GM18870 (cell line): ENCODE results near the gene MAP4.
"Not testable (repeated sequence)": the region's sequence is repeated elsewhere in the genome, so short reads cannot be mapped to it uniquely, and the experiment has no call there.

ENCODE experiments used
- ATAC-seq: cut with Tn5 transposase; IDR thresholded peaks from one replicate; pipeline ENCODE4 v1.9.1; 2021; ENCODE audit warnings: moderate library complexity; ENCODE audit not compliant: unreplicated experiment

MAP4 gene

GRCh38 chr3:48016301-48016973 lies at the start of gene MAP4:
TSS of gene MAP4 (minus strand) at chr3:48016416. CDS start at chr3:47998860, 17,556 bp downstream.
- no peak for ATAC-seq

DNA sequence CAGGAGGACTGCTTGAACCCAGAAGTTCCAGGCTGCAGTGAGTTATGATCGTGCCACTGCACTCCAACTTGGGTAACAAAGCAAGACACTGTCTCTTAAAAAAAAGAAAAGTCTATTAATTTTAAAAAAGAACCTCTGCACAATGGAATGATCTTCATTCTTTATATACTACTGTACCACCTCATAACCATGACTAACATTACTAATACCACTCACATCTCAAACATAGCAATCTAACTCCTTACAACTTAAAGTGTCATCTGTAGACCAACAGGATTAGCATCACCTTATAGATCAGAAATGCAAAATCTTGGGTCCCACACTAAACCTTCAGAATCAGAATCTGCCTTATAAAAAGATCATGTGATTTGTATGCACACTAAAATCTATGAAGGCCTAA lies 48.8 kb upstream of the MAP4 start:
- ATAC-seq, result no peak

DNA sequence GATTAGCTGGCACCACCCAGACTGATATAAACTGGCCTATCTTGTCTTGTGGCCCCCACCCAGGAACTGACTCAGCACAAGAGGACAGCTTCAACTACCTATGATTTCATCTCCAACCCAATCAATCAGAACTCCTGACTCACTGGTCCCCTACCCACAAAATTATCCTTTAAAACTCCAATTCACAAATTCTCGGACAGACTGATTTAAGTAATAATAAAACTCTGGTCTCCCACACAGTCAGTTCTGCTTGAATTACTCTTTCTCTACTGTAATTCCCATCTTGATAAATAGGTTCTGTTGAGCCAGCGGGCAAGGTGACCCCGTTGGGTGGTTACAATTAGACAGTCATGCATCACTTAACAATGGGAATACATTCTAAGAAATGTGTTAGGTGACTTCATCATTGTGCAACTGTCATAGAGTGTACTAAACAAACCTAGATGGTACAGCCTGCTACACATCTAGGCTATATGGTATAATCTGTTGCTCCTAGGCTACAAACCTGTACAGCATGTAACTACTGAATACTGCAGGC lies 48.1 kb upstream of the MAP4 start:
- no peak for ATAC-seq

- ATAC-seq, result not testable (repeated sequence)
Observed at GRCh38 chr3:48061586-48061985, 45.4 kb upstream of the MAP4 start.

GRCh38 chr3:48058091-48058490 lies 41.9 kb upstream of the MAP4 start:
- ATAC-seq, result no peak

- no peak for ATAC-seq
Observed at GRCh38 chr3:48057521-48057920, 41.3 kb upstream of the MAP4 start.

DNA sequence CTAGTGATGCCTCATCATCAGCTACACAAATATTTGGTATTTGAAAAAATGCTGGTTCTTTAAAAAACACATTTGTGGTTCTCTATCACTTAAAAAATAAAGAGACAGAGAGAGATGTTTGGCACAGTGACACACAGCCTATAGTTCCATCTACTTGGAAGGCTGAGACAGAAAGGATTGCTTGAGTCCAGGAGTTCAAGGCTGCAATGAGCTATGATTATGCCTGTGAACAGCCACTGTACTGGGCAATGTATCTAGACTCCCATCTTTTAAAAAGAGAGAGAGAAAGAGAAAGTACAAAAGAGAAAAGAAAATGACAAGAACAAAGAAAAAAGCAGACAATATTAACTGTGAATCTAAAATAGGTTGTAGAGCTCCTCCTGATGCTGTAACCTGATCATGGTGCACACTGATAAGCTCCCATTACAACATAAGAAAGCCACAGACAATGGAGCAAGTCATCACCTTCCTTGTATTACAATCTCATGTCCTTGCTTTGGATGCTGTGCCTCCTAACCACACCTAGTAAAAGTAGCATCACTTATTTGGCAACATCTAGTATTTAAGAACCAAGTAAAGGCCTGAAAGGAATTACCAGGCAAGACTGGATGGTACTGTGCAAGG lies 31.7 kb upstream of the MAP4 start:
- no peak for ATAC-seq

DNA sequence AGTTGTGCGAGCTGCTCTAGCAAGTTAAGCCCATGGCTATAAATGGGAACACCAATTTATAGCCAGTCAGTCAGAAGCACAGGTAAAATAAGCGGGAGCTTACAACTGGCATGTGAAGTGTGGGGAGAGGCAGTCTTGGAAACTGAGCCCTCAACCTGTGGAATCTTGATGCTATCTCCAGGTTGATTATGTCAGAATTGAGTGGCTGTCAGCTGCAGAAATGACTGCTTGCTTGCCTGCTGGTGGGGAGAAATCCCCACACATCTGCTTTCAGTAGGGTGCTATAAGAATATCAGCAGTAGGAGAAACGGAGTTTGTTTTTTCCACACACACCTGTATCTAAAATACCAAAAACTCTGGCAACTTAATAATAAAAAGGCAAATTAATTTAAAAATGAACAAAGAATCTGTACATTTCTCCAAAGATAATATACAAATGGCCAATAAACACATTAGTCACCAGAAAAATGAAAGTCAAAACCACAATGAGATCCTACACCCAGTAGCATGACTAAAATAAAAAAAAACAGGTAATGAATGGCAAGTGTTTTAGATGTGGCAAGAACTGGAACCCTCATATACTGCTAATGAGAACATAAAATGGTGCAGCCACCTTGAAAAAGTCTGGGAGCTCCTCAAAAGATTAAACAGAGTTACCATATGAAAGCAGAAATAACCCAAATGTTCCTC lies 26.0 kb upstream of the MAP4 start:
- ATAC-seq, result no peak

GRCh38 chr3:48039487-48040190 lies 23.4 kb upstream of the MAP4 start:
- ATAC-seq, result no peak

DNA sequence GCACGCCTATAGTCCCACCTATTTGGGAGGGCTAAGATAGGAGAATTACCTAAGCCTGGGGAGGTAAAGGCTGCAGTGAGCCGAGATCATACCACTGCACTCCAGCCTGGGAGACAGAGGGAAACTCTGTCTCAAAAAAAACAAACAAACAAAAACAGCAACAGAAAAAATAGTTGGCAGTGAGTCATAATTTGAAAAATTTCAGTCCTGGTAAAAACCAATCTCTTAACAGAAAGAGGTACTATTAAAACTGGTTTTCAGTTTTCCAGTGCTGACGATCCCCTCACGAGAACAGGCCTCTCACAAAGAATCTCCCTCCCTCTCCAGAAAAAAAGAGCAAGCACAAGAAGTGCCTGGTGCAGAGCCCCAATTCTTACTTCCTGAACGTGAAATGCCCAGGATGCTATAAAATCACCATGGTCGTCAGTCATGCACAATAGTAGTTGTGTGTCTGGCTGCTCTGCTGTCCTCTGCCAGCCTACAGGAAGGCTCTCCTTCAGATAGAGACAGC lies 22.8 kb upstream of the MAP4 start:
- no peak for ATAC-seq

- no peak for ATAC-seq
Observed at GRCh38 chr3:48034000-48034516, 17.8 kb upstream of the MAP4 start.

GRCh38 chr3:48030188-48030587 lies 14.0 kb upstream of the MAP4 start:
- no peak for ATAC-seq

DNA sequence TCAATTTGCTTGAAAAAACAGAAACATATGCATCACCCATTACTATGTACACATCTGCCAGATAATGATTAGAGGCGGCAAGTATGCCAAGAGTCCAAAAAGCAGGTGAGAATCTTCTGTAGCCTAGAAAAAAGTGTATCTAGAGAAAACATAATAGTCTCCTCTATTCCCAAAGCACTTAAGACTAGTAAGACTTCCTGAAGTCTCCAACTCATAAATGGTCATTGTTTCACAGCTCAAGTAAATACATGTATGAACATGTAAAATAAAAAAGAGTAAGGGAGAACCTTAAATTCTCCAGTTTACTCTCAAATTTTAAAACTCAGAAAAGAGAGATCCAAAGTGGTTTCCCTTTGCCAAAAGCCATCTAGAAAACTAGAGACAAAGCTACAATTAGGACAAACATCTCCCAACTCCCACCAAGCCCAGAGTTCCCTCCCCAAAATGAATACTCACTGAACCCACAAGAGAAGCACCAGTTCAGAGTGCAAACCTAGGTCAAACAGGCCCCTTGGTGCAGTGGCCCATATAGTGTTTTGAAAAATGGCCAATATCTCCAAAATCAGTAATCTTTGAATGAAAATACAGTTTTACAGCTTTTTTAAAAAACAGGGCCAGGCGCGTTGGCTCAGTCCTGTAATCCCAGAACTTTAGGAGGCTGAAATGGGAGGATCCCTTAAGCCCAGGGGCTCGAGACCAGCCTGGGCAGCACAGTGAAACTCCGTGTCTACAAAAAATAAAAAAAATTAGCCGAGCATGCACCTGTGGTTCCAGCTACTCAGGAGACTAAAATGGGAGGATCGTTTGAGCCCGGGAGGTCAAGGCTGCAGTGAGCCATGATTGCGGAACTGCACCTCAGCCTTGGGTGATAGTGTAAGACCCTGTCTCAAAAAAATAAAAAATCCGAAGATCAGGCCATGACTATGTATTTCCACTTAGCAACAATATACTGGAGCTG lies 11.0 kb upstream of the MAP4 start:
- no peak for ATAC-seq

DNA sequence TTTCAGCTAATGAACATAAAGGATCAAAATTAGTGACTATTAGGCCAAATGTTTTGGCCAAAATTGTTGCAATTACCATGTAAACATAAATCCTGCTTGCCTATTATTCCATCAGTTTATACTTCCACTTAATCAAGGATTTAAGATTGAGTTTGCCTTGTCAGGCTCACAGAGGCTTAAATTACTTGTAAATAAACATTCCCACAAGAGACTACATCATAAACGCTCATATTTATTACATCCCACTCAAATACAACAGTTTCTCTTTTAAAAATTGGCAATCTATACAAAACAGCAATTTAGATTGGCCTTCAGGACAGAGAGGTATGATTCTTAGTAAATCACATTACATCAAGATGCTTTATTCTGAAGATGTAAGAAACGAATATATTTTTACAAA lies 9.9 kb upstream of the MAP4 start:
- ATAC-seq, result no peak

DNA sequence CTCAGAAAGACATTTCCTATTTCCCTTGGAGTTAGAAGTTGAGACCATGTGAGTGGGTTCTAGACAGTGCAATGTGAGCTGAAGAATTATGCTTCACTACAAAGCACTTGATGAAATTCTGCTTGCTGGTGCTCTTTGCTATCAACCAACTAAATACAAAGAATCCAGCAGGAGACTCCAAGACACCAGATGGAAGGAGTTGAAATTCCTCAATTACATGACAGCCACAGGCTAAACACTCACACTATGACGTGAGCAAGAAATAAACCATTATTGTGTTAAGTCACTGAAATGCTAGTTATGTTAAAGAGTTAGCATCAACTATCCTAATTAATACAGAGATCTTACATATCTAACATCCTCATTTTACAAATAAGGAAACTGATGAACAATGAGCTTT lies 8.2 kb upstream of the MAP4 start:
- ATAC-seq, result no peak

DNA sequence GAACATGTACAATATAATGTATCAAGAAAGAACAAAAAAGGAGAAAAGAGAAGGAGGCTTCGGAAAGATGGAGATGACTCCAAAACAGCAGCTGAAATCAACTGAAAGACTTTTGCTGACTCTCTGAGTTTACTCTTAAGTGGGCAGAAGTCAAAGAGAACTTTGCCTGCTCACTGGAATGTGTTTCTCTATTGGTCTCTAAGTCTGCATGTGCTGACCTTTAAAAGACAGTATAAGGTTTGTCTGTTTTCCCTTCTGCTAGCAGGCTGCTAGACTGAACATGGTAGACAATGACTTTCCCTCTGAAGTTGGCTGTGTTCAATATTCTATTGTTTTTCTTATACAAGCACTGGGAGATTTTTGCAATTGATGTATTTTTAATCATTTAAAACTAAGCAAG lies 7.2 kb upstream of the MAP4 start:
- ATAC-seq, result no peak

- no peak for ATAC-seq
Observed at GRCh38 chr3:48022178-48022577, 6.0 kb upstream of the MAP4 start.

DNA sequence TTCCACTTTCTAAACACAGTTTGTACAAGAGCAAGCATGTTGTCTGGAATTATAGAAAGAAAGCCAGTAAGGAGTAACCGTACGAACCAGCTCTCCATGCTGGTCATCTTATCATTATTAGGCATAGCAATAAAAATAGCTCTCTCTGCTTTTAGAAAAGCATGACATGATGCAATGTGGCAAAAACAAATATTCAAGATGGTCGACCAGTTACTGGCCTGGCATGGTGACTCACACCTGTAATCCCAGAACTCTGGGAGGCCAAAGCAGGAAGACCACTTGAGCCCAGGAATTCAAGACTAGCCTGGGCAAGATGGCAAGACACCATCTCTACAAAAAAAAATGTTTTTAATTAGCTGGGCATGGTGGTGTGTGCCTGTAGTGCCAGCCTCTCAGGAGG lies 2.6 kb upstream of the MAP4 start:
- no peak for ATAC-seq

DNA sequence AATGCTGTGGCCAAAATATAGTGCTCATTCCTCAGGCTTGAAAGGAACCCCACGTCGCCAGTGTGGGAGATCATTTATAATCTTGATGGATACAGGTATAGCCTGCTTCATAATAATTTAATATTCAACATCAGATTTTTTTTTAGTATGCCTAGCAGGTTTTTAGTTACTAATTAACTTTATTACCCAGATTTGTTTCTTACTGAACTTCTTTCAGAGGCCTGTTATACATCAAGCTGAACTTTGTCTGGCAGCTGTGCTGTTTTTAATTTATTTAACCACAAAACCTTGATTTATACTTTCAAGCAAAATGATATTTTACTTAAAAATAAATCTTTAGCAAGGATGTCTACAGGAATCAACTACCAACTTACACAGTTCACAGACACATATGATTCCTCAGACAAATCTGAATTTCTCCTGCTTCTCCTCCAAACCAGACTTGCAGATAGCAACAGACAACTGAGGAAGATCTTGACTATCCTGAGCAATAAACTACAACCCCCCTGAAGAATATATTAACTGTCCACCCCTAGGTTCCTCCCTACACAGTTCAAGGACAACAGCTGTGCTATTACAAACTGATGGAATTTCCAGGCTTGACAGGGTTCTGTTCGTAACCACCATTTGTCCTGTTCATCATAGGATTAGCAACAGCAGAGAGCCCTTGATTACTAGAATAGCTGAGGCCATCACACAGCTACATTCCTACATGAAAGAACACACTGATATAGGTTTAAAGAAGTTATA lies 610 bp downstream of the MAP4 start:
- ATAC-seq, result no peak
